Chondrocyte (in vitro differentiated cells): ENCODE results near the gene TSC22D1. TPM values are rescaled to one million over a fixed set of nuclear protein-coding genes. Genes with fewer than 3 reads are reported as not detected.

ENCODE experiments used
- DNase-seq: peaks from one replicate; pipeline ENCODE4 v3.0.0; 2021; ENCODE audit warnings: mixed read lengths, low spot score
- H3K27ac Mint-ChIP-seq: one replicate; pipeline ENCODE4 v1.8.0; 2021; ENCODE audit warnings: mild to moderate bottlenecking, moderate library complexity, mixed read lengths; ENCODE audit not compliant: unreplicated experiment
- H3K27me3 Mint-ChIP-seq: 2 replicates; pipeline ENCODE4 v1.8.0; 2021; ENCODE audit warnings: low read depth, mixed read lengths
- H3K36me3 Mint-ChIP-seq: 2 replicates; pipeline ENCODE4 v1.8.0; 2021; ENCODE audit warnings: low read depth, mixed read lengths
- H3K4me1 Mint-ChIP-seq: 2 replicates; pipeline ENCODE4 v1.8.0; 2021; ENCODE audit warnings: low read depth, mild to moderate bottlenecking, mixed read lengths
- H3K4me3 Mint-ChIP-seq: one replicate; pipeline ENCODE4 v1.8.0; 2021; ENCODE audit warnings: mild to moderate bottlenecking, moderate library complexity, mixed read lengths; ENCODE audit not compliant: unreplicated experiment
- H3K9me3 Mint-ChIP-seq: 2 replicates; pipeline ENCODE4 v1.8.0; 2021; ENCODE audit warnings: low read depth, mixed read lengths
- total RNA-seq: library from RNA; stranded (reverse); gene quantifications from 3 replicates; pipeline ENCODE4 v1.2.1, GENCODE V29; 2021
- TF ChIP-seq, protein P1 (sequence below): fragments of 200-600 bp; sonication (generic); IDR thresholded peaks from 2 replicates; pipeline ENCODE4 v1.5.0; 2021; ENCODE audit warnings: antibody characterized with exemption, mild to moderate bottlenecking, moderate library complexity

Gene TSC22D1
- total RNA-seq, 1 donor from 2014 or later, result 125 TPM

DNA sequence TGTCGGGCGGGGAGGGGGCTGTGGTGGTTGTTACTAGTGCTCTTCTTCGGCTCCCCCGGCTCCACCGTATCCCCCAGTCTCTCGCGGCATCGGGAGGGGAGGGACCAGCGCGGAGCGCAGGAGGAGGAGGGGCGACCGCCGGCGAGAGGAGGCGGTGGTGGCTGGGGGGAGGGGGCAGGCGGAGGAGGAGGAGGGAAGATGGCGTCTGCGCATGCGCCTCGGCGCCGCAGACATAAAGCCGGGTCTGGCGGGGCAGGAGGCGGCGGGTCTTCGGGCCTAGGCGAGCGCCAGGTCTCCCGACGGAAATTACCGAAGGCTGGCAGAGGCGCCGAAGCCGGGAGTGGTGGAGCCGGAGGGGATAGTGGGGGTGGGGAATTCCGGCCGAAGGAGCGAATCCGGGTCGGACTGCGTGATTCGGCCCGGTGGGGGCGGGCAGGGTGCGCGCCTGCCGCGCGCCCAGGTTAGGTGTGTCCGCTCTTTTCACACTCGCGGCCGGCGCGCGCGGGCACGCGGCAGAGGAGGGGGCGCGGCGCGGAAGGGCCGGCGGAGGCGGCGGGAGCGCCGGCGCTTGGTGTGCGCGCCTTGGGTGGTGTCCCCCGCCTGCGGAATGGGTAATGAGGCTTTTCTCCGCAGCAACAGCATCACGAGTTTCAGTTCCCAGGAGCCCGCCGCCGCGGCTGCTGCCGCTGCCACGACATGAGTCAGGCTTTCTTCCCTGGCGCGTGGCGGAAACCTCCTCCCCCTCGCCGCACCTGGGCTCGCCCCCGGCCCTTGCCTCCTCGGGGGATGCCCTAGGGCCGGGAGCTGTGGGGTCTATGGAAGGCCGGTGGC, 1.3 kb upstream of the TSC22D1 start:
- TF ChIP-seq, protein P1, sequence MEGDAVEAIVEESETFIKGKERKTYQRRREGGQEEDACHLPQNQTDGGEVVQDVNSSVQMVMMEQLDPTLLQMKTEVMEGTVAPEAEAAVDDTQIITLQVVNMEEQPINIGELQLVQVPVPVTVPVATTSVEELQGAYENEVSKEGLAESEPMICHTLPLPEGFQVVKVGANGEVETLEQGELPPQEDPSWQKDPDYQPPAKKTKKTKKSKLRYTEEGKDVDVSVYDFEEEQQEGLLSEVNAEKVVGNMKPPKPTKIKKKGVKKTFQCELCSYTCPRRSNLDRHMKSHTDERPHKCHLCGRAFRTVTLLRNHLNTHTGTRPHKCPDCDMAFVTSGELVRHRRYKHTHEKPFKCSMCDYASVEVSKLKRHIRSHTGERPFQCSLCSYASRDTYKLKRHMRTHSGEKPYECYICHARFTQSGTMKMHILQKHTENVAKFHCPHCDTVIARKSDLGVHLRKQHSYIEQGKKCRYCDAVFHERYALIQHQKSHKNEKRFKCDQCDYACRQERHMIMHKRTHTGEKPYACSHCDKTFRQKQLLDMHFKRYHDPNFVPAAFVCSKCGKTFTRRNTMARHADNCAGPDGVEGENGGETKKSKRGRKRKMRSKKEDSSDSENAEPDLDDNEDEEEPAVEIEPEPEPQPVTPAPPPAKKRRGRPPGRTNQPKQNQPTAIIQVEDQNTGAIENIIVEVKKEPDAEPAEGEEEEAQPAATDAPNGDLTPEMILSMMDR, result no peak
- peaks cover 17% of the 10 kb centered on the region for H3K36me3 Mint-ChIP-seq
- H3K9me3 Mint-ChIP-seq, result no peaks in the 10 kb centered on the region
- peaks cover 48% of the 10 kb centered on the region for H3K4me1 Mint-ChIP-seq
- peak overlapping the region; percentile 82 for H3K4me3 Mint-ChIP-seq
- H3K27me3 Mint-ChIP-seq, result no peaks in the 10 kb centered on the region
- peak overlapping the region; percentile 94 for H3K27ac Mint-ChIP-seq
- peak; percentile 99 for DNase-seq

DNA sequence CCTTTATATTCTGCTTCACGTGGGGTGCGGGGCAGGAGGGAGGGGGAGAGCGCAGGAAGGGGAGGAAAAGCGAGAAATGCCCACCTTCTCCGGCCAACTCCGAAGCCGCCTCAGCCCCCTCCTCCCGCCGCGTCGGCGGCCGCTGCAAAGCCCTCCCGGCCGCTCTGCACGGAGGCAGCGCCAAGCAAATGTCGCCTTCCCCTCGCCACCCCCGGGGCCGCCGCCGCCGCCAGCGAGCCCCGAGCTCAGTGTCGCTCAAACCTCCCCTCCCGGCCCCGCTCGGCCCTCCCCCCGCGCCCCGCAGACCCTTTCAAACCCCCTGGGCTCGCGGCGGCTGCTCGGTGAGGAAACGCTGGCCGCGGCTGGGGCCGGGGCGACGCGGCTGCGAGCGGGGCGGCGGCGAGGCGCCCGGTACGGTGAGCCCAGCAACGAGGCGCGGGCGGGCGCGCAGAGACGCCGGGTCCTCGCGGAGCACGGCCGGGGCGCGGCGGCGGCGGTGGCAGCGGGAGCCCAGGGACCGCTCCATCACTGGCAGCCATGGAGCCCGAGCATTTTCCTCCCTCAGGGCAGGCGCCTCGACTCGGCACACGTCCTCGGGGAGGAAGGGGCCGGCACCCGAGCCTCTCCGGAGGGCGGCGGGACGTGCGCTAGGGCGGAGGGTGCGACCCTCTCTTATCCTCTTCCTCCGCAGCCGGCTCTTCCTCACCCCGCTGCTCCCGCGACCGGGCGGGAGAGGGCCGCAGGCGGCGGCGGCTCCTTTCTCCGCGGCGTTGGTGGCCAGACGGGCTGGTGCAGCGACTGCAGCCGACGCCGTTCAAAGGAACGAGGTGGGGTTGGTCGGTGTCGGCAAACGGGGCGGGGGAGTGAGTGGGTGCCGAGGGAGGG, 463 bp upstream of the TSC22D1 start:
- H3K4me3 Mint-ChIP-seq, result peak overlapping the region; percentile 92
- no peaks in the 10 kb centered on the region for H3K9me3 Mint-ChIP-seq
- H3K27ac Mint-ChIP-seq, result peak overlapping the region; percentile 91
- TF ChIP-seq, protein P1, result peak; percentile 11
- peaks cover 56% of the 10 kb centered on the region for H3K4me1 Mint-ChIP-seq
- no peaks in the 10 kb centered on the region for H3K27me3 Mint-ChIP-seq
- H3K36me3 Mint-ChIP-seq, result peaks cover 18% of the 10 kb centered on the region
- DNase-seq, result no peak

DNA sequence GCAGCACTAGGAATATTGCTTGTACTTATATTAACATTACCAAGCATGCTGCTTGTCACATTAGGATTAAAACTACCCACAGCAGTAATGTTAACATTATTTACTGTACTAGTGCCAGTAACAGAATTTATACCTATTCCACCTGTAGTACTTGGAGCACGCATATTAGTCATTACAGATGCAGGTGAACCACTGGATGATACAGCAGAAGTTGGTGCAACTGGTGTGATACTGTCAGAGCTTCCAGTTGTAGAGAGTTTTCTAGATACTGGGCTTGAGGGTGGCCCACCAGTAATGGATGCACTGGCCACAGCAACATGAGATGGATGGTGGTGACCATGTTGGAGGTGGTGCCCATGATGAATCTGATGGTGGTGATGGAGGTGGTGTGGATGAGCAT, 1.1 kb downstream of the TSC22D1 start:
- H3K9me3 Mint-ChIP-seq, result no peaks in the 10 kb centered on the region
- H3K27me3 Mint-ChIP-seq, result no peaks in the 10 kb centered on the region
- peak overlapping the region; percentile 82 for H3K27ac Mint-ChIP-seq
- TF ChIP-seq, protein P1, result no peak
- H3K4me1 Mint-ChIP-seq, result peaks cover 65% of the 10 kb centered on the region
- H3K36me3 Mint-ChIP-seq, result peaks cover 18% of the 10 kb centered on the region
- DNase-seq, result no peak
- peak overlapping the region; percentile 92 for H3K4me3 Mint-ChIP-seq

DNA sequence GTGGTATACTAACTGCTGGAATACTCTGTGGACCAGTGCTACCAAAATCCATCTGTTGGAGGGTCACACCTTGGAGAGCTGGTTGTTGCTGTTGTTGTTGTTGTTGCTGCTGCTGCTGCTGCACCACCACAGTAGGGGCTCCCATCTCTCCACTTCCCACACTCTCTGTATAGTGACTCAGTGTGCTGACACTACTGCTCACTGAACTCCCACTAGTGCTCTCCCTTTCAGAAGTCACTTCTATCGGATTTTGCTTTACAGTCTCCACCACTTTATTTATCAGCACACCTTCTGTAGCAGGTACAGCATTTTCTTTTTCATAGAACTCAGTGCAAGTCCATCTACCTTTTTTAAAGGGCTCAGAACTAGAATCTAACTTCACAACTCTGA, 1.7 kb downstream of the TSC22D1 start:
- Mint-ChIP-seq H3K27me3 (no peaks in the 10 kb centered on the region), H3K4me3 (peak overlapping the region; percentile 92), H3K4me1 (peaks cover 69% of the 10 kb centered on the region), H3K36me3 (peaks cover 21% of the 10 kb centered on the region), H3K27ac (peak overlapping the region; percentile 82), H3K9me3 (no peaks in the 10 kb centered on the region)
- DNase-seq, result no peak
- TF ChIP-seq, protein P1, result peak; percentile 17

DNA sequence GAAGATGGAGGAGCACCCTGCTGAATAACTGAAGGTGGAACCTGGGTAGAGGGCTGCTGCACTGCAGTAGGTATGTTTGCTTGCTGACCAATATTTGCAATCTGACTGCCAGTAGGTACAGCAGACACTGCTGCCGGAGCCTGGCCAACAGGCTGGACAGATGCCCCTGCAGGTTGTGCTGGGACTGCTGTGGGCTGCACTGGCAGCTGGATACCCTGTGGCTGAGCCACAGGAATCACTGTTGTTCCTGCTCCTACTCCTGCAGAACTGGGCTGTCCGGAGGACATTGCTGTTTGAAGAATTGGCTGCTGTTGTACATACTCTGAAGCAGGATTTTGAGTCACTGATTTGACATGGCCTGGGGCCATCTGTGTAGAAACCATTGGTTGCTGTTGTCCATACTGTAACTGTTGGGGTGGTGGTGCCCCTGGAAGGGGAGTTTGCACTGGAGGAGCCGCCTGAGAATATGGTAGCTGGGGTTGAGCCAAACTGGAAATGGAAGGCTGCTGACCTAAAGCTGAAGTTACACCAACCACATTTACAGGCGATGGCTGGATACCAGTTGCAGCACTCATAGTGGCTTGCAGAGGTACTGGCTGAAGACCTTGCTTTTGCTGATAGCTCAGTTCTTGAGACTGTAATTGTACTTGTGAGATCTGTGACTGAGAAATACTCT, 2.2 kb downstream of the TSC22D1 start:
- H3K36me3 Mint-ChIP-seq, result peaks cover 24% of the 10 kb centered on the region
- H3K9me3 Mint-ChIP-seq, result no peaks in the 10 kb centered on the region
- H3K4me3 Mint-ChIP-seq, result peak overlapping the region; percentile 92
- no peak for DNase-seq
- H3K27ac Mint-ChIP-seq, result peak overlapping the region; percentile 82
- no peaks in the 10 kb centered on the region for H3K27me3 Mint-ChIP-seq
- TF ChIP-seq, protein P1, result peak; percentile 64
- peaks cover 67% of the 10 kb centered on the region for H3K4me1 Mint-ChIP-seq
